MM.1S (cell line): ENCODE measurements around the gene ITGA11.

Experiments used
- CTCF ChIP-seq: fragments of 300-600 bp; sonication (generic); IDR thresholded peaks from 2 replicates; pipeline ENCODE4 v1.5.1; 2016; ENCODE audit warnings: antibody characterized with exemption, low read length, mixed read lengths
- EZH2 ChIP-seq: fragments of 300-600 bp; sonication (generic); optimal IDR thresholded peaks from 2 replicates; pipeline ENCODE3; 2017; ENCODE audit warnings: low read depth, mild to moderate bottlenecking, antibody characterized with exemption, low read length, mixed read lengths

GRCh38 chr15:68387381-68388143, 44.4 kb downstream of the ITGA11 start:
- TF ChIP-seq CTCF (no peak), EZH2 (no peak)
